HepG2 (cell line): ENCODE measurements around the gene NOL4L. TPM values are rescaled to one million over a fixed set of nuclear protein-coding genes. Genes with fewer than 3 reads are reported as not detected.

Experiments used
- HNRNPL ChIP-seq: fragments of 200-400 bp; formaldehyde crosslinking; IDR thresholded peaks from 2 replicates; pipeline ENCODE4 v1.6.1; 2017; ENCODE audit warnings: mild to moderate bottlenecking, low read depth, low read length
- NR3C1 ChIP-seq: sonication (generic); formaldehyde crosslinking; IDR thresholded peaks from 2 replicates; pipeline ENCODE4 v1.4.0; 2020; ENCODE audit warnings: missing genetic modification reagents
- PRMT3 ChIP-seq: sonication (generic); formaldehyde crosslinking; IDR thresholded peaks from 2 replicates; pipeline ENCODE4 v1.8.1; 2022; ENCODE audit warnings: low read depth, mild to moderate bottlenecking, moderate library complexity, missing genetic modification reagents, borderline replicate concordance
- SIX1 ChIP-seq: sonication (generic); formaldehyde crosslinking; IDR thresholded peaks from 2 replicates; pipeline ENCODE4 v1.4.0; 2020; ENCODE audit warnings: missing genetic modification reagents, borderline replicate concordance
- ZIK1 ChIP-seq: sonication (generic); formaldehyde crosslinking; IDR thresholded peaks from 2 replicates; pipeline ENCODE4 v1.5.0; 2020; ENCODE audit warnings: mild to moderate bottlenecking, low read depth, missing genetic modification reagents, borderline replicate concordance
- ZNF224 ChIP-seq: sonication (generic); formaldehyde crosslinking; IDR thresholded peaks from 2 replicates; pipeline ENCODE4 v1.5.0; 2020; ENCODE audit warnings: mild to moderate bottlenecking, missing genetic modification reagents
- ZNF644 ChIP-seq: IDR thresholded peaks from 2 replicates; pipeline ENCODE4 v1.6.1; 2016; ENCODE audit warnings: low read depth
- ZNF674 ChIP-seq: sonication (generic); formaldehyde crosslinking; IDR thresholded peaks from 2 replicates; pipeline ENCODE4 v1.5.0; 2020; ENCODE audit warnings: low read depth, mild to moderate bottlenecking, missing genetic modification reagents
- ZNF883 ChIP-seq: sonication (generic); formaldehyde crosslinking; IDR thresholded peaks from 2 replicates; pipeline ENCODE4 v1.5.1; 2020; ENCODE audit warnings: mild to moderate bottlenecking, missing genetic modification reagents; ENCODE audit errors: not compliant biosample characterization
- polyA plus RNA-seq, 8 experiments: library from polyadenylated mRNA; depleted of rRNA in 3 of 8; stranded (reverse) in 7 of 8; unstranded in 1 of 8; fragments of >200 nt; fragmentation: Illumina TruSeq in 4 of 8; extraction: Trizol in 4 of 8; gene quantifications; 2 replicates each; pipeline versions ENCODE4 v1.2.1 to v1.2.3, GENCODE V29; 2011 to 2016; ENCODE audit warnings: low read depth in 4 of 8, missing spikeins in 1 of 8, mixed read lengths in 1 of 8; ENCODE audit not compliant: insufficient read depth in 1 of 8
- total RNA-seq, 5 experiments: library from RNA; depleted of rRNA; stranded (reverse); fragments of >200 nt; fragmentation: Illumina TruSeq; extraction: Trizol; gene quantifications; 2 replicates each; pipeline ENCODE4 v1.2.3, GENCODE V29; 2016; ENCODE audit warnings: low read depth in 1 of 5
- TF ChIP-seq, protein P1 (sequence below): sonication (generic); formaldehyde crosslinking; IDR thresholded peaks from 2 replicates; pipeline ENCODE4 v1.4.0; 2020; ENCODE audit warnings: missing genetic modification reagents
- TF ChIP-seq, protein P2 (sequence below): sonication (generic); formaldehyde crosslinking; IDR thresholded peaks from 2 replicates; pipeline ENCODE4 v1.5.0; 2020; ENCODE audit warnings: mild to moderate bottlenecking, missing genetic modification reagents
- TF ChIP-seq, protein P3 (sequence below): IDR thresholded peaks from 2 replicates; pipeline ENCODE4 v1.6.1; 2018; ENCODE audit warnings: missing genetic modification reagents
- TF ChIP-seq, protein P4 (sequence below): sonication (generic); formaldehyde crosslinking; IDR thresholded peaks from 2 replicates; pipeline ENCODE4 v1.8.0; 2022; ENCODE audit warnings: missing genetic modification reagents, mild to moderate bottlenecking, borderline replicate concordance
- TF ChIP-seq, protein P5 (sequence below): sonication (generic); formaldehyde crosslinking; IDR thresholded peaks from 2 replicates; pipeline ENCODE4 v1.4.0; 2020; ENCODE audit warnings: missing genetic modification reagents

Gene NOL4L
- total and polyA plus RNA-seq, 2 of the 13 experiments (the other 11 are each of a cell fraction or from before 2014, with no cell fraction given), result 16.6 to 35.4 TPM

DNA sequence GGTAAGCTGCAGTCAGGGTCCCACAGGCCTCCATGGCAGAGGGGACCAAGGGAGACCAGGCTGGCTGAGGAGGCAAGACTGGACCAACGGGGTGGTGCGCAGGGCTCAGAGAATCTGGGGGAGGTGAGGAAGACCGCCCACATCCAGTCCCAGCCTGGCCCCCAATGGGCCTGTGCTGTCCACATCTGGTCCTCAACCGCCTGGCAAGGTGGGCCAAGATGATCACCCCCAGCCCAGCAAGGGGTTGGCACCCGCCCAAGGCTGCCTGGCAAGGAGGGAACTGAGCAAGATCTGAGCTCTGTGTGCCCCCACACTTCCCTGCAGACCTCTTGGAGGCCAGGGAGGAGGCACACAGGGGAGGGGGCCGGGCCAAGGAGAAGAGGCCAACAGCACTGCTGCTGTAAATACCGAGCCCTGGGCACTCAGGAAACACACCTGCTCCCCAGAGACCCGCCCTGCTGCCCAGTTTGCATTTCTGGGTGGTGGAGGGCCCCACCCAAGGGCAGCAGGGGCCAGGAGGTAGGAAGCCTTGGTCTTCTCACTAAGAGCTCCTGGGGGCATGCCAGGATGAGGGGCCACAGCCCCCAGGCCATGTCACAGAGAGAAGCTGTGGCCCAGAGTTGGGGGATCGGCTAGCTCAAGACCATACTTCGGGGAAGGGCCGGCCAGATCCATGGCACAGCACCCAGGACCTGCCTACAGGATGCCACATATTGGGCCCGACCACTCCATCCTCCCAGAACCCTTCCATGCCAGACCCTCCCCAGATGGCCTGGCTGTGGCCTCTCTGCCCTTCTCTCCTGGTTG, 117.4 kb downstream of the NOL4L start (continued):
- TF ChIP-seq ZNF883 (no peak), PRMT3 (CRISPR knock-in tag) (no peak), ZNF674 (CRISPR knock-in tag) (no peak), ZNF224 (CRISPR knock-in tag) (no peak), SIX1 (CRISPR knock-in tag) (no peak), HNRNPL (0 out of 2 replicates have a peak, but pooled peaks have one; percentile 16), NR3C1 (CRISPR knock-in tag) (no peak), ZIK1 (CRISPR knock-in tag) (no peak), ZNF644 (no peak)
- TF ChIP-seq, protein P1, sequence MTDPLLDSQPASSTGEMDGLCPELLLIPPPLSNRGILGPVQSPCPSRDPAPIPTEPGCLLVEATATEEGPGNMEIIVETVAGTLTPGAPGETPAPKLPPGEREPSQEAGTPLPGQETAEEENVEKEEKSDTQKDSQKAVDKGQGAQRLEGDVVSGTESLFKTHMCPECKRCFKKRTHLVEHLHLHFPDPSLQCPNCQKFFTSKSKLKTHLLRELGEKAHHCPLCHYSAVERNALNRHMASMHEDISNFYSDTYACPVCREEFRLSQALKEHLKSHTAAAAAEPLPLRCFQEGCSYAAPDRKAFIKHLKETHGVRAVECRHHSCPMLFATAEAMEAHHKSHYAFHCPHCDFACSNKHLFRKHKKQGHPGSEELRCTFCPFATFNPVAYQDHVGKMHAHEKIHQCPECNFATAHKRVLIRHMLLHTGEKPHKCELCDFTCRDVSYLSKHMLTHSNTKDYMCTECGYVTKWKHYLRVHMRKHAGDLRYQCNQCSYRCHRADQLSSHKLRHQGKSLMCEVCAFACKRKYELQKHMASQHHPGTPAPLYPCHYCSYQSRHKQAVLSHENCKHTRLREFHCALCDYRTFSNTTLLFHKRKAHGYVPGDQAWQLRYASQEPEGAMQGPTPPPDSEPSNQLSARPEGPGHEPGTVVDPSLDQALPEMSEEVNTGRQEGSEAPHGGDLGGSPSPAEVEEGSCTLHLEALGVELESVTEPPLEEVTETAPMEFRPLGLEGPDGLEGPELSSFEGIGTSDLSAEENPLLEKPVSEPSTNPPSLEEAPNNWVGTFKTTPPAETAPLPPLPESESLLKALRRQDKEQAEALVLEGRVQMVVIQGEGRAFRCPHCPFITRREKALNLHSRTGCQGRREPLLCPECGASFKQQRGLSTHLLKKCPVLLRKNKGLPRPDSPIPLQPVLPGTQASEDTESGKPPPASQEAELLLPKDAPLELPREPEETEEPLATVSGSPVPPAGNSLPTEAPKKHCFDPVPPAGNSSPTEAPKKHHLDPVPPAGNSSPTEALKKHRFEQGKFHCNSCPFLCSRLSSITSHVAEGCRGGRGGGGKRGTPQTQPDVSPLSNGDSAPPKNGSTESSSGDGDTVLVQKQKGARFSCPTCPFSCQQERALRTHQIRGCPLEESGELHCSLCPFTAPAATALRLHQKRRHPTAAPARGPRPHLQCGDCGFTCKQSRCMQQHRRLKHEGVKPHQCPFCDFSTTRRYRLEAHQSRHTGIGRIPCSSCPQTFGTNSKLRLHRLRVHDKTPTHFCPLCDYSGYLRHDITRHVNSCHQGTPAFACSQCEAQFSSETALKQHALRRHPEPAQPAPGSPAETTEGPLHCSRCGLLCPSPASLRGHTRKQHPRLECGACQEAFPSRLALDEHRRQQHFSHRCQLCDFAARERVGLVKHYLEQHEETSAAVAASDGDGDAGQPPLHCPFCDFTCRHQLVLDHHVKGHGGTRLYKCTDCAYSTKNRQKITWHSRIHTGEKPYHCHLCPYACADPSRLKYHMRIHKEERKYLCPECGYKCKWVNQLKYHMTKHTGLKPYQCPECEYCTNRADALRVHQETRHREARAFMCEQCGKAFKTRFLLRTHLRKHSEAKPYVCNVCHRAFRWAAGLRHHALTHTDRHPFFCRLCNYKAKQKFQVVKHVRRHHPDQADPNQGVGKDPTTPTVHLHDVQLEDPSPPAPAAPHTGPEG (CRISPR knock-in tag), result no peak
- TF ChIP-seq, protein P2, sequence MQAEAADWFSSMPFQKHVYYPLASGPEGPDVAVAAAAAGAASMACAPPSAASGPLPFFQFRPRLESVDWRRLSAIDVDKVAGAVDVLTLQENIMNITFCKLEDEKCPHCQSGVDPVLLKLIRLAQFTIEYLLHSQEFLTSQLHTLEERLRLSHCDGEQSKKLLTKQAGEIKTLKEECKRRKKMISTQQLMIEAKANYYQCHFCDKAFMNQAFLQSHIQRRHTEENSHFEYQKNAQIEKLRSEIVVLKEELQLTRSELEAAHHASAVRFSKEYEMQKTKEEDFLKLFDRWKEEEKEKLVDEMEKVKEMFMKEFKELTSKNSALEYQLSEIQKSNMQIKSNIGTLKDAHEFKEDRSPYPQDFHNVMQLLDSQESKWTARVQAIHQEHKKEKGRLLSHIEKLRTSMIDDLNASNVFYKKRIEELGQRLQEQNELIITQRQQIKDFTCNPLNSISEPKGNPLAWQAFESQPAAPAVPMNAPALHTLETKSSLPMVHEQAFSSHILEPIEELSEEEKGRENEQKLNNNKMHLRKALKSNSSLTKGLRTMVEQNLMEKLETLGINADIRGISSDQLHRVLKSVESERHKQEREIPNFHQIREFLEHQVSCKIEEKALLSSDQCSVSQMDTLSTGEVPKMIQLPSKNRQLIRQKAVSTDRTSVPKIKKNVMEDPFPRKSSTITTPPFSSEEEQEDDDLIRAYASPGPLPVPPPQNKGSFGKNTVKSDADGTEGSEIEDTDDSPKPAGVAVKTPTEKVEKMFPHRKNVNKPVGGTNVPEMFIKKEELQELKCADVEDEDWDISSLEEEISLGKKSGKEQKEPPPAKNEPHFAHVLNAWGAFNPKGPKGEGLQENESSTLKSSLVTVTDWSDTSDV (CRISPR knock-in tag), result no peak
- TF ChIP-seq, protein P3, sequence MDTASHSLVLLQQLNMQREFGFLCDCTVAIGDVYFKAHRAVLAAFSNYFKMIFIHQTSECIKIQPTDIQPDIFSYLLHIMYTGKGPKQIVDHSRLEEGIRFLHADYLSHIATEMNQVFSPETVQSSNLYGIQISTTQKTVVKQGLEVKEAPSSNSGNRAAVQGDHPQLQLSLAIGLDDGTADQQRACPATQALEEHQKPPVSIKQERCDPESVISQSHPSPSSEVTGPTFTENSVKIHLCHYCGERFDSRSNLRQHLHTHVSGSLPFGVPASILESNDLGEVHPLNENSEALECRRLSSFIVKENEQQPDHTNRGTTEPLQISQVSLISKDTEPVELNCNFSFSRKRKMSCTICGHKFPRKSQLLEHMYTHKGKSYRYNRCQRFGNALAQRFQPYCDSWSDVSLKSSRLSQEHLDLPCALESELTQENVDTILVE (CRISPR knock-in tag), result no peak
- TF ChIP-seq, protein P4, sequence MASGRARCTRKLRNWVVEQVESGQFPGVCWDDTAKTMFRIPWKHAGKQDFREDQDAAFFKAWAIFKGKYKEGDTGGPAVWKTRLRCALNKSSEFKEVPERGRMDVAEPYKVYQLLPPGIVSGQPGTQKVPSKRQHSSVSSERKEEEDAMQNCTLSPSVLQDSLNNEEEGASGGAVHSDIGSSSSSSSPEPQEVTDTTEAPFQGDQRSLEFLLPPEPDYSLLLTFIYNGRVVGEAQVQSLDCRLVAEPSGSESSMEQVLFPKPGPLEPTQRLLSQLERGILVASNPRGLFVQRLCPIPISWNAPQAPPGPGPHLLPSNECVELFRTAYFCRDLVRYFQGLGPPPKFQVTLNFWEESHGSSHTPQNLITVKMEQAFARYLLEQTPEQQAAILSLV (CRISPR knock-in tag), result no peak
- TF ChIP-seq, protein P5, sequence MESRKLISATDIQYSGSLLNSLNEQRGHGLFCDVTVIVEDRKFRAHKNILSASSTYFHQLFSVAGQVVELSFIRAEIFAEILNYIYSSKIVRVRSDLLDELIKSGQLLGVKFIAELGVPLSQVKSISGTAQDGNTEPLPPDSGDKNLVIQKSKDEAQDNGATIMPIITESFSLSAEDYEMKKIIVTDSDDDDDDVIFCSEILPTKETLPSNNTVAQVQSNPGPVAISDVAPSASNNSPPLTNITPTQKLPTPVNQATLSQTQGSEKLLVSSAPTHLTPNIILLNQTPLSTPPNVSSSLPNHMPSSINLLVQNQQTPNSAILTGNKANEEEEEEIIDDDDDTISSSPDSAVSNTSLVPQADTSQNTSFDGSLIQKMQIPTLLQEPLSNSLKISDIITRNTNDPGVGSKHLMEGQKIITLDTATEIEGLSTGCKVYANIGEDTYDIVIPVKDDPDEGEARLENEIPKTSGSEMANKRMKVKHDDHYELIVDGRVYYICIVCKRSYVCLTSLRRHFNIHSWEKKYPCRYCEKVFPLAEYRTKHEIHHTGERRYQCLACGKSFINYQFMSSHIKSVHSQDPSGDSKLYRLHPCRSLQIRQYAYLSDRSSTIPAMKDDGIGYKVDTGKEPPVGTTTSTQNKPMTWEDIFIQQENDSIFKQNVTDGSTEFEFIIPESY, result no peak
